ENCODE data around the gene NUP155.
"Not testable (repeated sequence)": the region's sequence is repeated elsewhere in the genome, so short reads cannot be mapped to it uniquely, and the experiment has no call there.

DNA sequence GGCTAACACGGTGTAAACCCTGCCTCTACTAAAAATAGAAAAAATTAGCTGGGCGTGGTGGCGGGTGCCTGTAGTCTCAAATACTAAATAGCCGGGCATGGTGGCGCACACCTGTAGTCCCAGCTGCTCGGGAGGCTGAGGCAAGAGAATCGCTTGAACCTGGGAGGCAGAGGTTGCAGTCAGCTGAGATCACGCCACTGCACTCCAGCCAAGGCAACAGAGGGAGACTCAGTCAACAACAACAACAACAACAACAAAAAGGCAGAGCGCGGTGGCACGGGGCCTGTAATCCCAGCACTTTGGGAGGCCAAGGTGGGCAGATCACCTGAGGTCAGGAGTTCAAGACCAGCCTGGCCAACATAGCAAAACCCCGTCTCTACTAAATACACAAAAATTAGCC is 7.2 kb upstream of the NUP155 start:
- TF ChIP-seq, protein P1, sequence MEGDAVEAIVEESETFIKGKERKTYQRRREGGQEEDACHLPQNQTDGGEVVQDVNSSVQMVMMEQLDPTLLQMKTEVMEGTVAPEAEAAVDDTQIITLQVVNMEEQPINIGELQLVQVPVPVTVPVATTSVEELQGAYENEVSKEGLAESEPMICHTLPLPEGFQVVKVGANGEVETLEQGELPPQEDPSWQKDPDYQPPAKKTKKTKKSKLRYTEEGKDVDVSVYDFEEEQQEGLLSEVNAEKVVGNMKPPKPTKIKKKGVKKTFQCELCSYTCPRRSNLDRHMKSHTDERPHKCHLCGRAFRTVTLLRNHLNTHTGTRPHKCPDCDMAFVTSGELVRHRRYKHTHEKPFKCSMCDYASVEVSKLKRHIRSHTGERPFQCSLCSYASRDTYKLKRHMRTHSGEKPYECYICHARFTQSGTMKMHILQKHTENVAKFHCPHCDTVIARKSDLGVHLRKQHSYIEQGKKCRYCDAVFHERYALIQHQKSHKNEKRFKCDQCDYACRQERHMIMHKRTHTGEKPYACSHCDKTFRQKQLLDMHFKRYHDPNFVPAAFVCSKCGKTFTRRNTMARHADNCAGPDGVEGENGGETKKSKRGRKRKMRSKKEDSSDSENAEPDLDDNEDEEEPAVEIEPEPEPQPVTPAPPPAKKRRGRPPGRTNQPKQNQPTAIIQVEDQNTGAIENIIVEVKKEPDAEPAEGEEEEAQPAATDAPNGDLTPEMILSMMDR (IDR thresholded peaks at IDR 0.05 in 4 of 5, conservative IDR thresholded peaks at IDR 0.05 in 1 of 5), result not testable (repeated sequence)
- TF ChIP-seq POLR2A (IDR thresholded peaks at IDR 0.05), result not testable (repeated sequence)

Measured in gastrocnemius medialis (tissue), 4 donors.